CD4-positive, alpha-beta memory T cell (primary cell): Measurements from ENCODE around the gene USP4. TPM values are rescaled to one million over a fixed set of nuclear protein-coding genes. Genes with fewer than 3 reads are reported as not detected.

Experiments
- CTCF ChIA-PET: fragments of 350-600 bp; sonication (Branson Sonifier 250); formaldehyde crosslinking; loops from one replicate; lab custom pipeline; 2021; ENCODE audit warnings: inconsistent platforms; ENCODE audit not compliant: partially characterized antibody; lab: Charles Lee
- POLR2A ChIA-PET: fragments of 350-600 bp; sonication (Branson Sonifier 250); formaldehyde crosslinking; loops from one replicate; lab custom pipeline; 2021; ENCODE audit not compliant: partially characterized antibody; lab: Charles Lee
- DNase-seq, 5 donors: peaks; one replicate each; pipeline versions ENCODE4 v3.0.0 to v3.0.0-alpha.2; 2020 to 2022; ENCODE audit warnings: mixed read lengths in 1 of 5
- H3K27ac ChIP-seq: one replicate; pipeline ENCODE4 v1.7.0; 2013; ENCODE audit warnings: low read depth, low read length
- H3K27me3 ChIP-seq: 2 replicates; pipeline ENCODE4 v1.7.0; 2013; ENCODE audit warnings: mild to moderate bottlenecking, low read length, moderate library complexity; ENCODE audit not compliant: insufficient read depth
- H3K36me3 ChIP-seq: 2 replicates; pipeline ENCODE4 v1.7.0; 2013; ENCODE audit warnings: mild to moderate bottlenecking, low read length, moderate library complexity; ENCODE audit not compliant: insufficient read depth
- H3K4me1 ChIP-seq: 2 replicates; pipeline ENCODE4 v1.7.0; 2013; ENCODE audit warnings: mild to moderate bottlenecking, low read length, moderate library complexity; ENCODE audit not compliant: insufficient read depth
- H3K4me3 ChIP-seq, 2 donors: one replicate each; pipeline ENCODE4 v1.7.0; 2013; ENCODE audit warnings: low read length in 2 of 2, mild to moderate bottlenecking in 1 of 2
- H3K9me3 ChIP-seq, 2 donors: one replicate each; pipeline ENCODE4 v1.7.0; 2013; ENCODE audit warnings: low read length in 2 of 2, control low read depth in 1 of 2; ENCODE audit not compliant: control insufficient read depth in 1 of 2
- H3K27ac Mint-ChIP-seq, 7 donors: one replicate each; pipeline ENCODE4 v1.8.0; 2020 to 2021; ENCODE audit warnings: mixed read lengths in 7 of 7, mild to moderate bottlenecking in 6 of 7, inconsistent platforms in 3 of 7, moderate library complexity in 3 of 7
- H3K27me3 Mint-ChIP-seq, 2 donors: one replicate each; pipeline ENCODE4 v1.8.0; 2020 to 2021; ENCODE audit warnings: mixed read lengths in 2 of 2
- H3K36me3 Mint-ChIP-seq, 2 donors: one replicate each; pipeline ENCODE4 v1.8.0; 2020 to 2021; ENCODE audit warnings: mixed read lengths in 2 of 2, inconsistent platforms in 1 of 2, mild to moderate bottlenecking in 1 of 2
- H3K4me1 Mint-ChIP-seq, 4 donors: one replicate each; pipeline ENCODE4 v1.8.0; 2020 to 2021; ENCODE audit warnings: mixed read lengths in 4 of 4, mild to moderate bottlenecking in 1 of 4
- H3K4me3 Mint-ChIP-seq, 8 donors: one replicate each; pipeline ENCODE4 v1.8.0; 2020 to 2021; ENCODE audit warnings: mixed read lengths in 8 of 8, mild to moderate bottlenecking in 7 of 8, moderate library complexity in 6 of 8, inconsistent platforms in 3 of 8
- H3K9me3 Mint-ChIP-seq, 8 donors: one replicate each; pipeline ENCODE4 v1.8.0; 2020 to 2021; ENCODE audit warnings: mixed read lengths in 8 of 8, mild to moderate bottlenecking in 5 of 8, inconsistent platforms in 3 of 8, moderate library complexity in 1 of 8
- intact Hi-C: fragments of 100-400 bp; cut with micrococcal nuclease; formaldehyde crosslinking; loops from one replicate; pipeline ENCODE4 v1.15.1; 2023
- polyA plus RNA-seq, 2 donors: library from polyadenylated mRNA; unstranded; fragments of 300-500 nt; fragmentation: Illumina TruSeq; gene quantifications; one replicate each; pipeline ENCODE4 v1.2.3, GENCODE V29; 2021
- total RNA-seq, 2 experiments: library from RNA; stranded (reverse); gene quantifications; one replicate each; pipeline ENCODE4 v1.2.3, GENCODE V29; 2021

The USP4 gene
- total and polyA plus RNA-seq, 4 experiments from 2014 or later, result 73.2 to 114 (median 93.0) TPM

DNA sequence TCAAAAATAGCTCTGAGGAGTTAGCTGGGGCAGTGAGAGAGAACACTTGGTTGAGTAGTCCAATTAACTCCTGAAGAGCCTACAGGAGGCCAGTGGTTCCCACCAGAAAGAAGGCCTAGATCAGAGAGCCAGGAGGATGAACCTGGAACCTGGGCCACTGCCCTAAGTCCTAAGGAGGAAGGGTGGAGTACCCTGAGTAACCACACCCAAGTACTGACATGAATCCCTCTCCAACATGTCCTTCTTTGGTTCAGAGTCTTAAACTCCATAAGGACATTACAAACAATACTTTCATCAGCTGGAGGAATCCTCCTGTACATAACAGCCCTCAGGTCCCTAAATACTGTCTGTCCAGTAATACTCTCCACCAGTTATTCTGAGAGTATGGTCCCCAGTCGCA lies 37.2 kb downstream of the USP4 start:
- H3K27ac Mint-ChIP-seq, result peak overlapping the region in 5 of 7 donors; percentile 13 to 85 (median 43)

GRCh38 chr3:49300595-49300994 lies 39.3 kb downstream of the USP4 start:
- intact Hi-C loops, result no loop called here
- Mint-ChIP-seq H3K9me3 (no peaks in the 10 kb centered on the region), H3K36me3 (peaks cover 26 to 76% of the 10 kb centered on the region in 2 donors), H3K27ac (peak overlapping the region in 2 of 7 donors; percentile 73 to 84), H3K4me1 (peaks cover 0 to 7% (median under 1%) of the 10 kb centered on the region in 4 donors), H3K4me3 (no peak overlapping the region), H3K27me3 (no peaks in the 10 kb centered on the region)
- no peak for DNase-seq
- H3K4me1 ChIP-seq, result peaks cover 4% of the 10 kb centered on the region
- H3K27me3 ChIP-seq, result no peaks in the 10 kb centered on the region
- no peak overlapping the region for H3K4me3 ChIP-seq
- ChIA-PET POLR2A (no interaction called here), CTCF (interaction anchor here (1.1 kb wide), 1 partner anchor 24 kb away, joined by 4 read pairs; no protein-coding TSS in a partner anchor)
- H3K9me3 ChIP-seq, result no peaks in the 10 kb centered on the region
- H3K36me3 ChIP-seq, result peaks cover 62% of the 10 kb centered on the region
- H3K27ac ChIP-seq, result no peak overlapping the region

More for the DNA sequence above, 37.2 kb downstream of the USP4 start:
- H3K36me3 Mint-ChIP-seq, result peaks cover 25 to 72% of the 10 kb centered on the region in 2 donors
- peaks cover 0 to 7% (median 0%) of the 10 kb centered on the region in 4 donors for H3K4me1 Mint-ChIP-seq
- no peak for DNase-seq
- POLR2A ChIA-PET, result no interaction called here
- H3K27me3 ChIP-seq, result no peaks in the 10 kb centered on the region
- peaks cover 59% of the 10 kb centered on the region for H3K36me3 ChIP-seq
- H3K4me3 ChIP-seq, result no peak overlapping the region
- intact Hi-C loops, result no loop called here
- no peak overlapping the region for H3K27ac ChIP-seq
- H3K27me3 Mint-ChIP-seq, result no peaks in the 10 kb centered on the region
- H3K9me3 Mint-ChIP-seq, result no peaks in the 10 kb centered on the region
- peaks cover 4% of the 10 kb centered on the region for H3K4me1 ChIP-seq
- no peak overlapping the region for H3K4me3 Mint-ChIP-seq
- CTCF ChIA-PET, result interaction anchor here (0.7 to 1.8 kb wide), 4 partner anchors 9 to 178 kb away, joined by 3 to 5 read pairs (median 4); partner anchors contain the start of gene USP4
- no peaks in the 10 kb centered on the region for H3K9me3 ChIP-seq

- Histone ChIP-seq H3K4me3 (no peak overlapping the region), H3K9me3 (no peaks in the 10 kb centered on the region), H3K27ac (no peak overlapping the region), H3K27me3 (no peaks in the 10 kb centered on the region), H3K36me3 (peaks cover 65% of the 10 kb centered on the region), H3K4me1 (peaks cover 4% of the 10 kb centered on the region)
- CTCF ChIA-PET, result interaction anchor here (1.3 to 2.2 kb wide), 2 partner anchors 41 to 151 kb away, joined by 5 to 6 read pairs; partner anchors contain the start of gene USP4
- POLR2A ChIA-PET, result no interaction called here
- Mint-ChIP-seq H3K27me3 (no peaks in the 10 kb centered on the region), H3K4me3 (no peak overlapping the region), H3K27ac (peak overlapping the region in 2 of 7 donors; percentile 22 to 64), H3K36me3 (peaks cover 39 to 74% of the 10 kb centered on the region in 2 donors), H3K9me3 (no peaks in the 10 kb centered on the region), H3K4me1 (peaks cover 0 to 7% (median 4%) of the 10 kb centered on the region in 4 donors)
- no peak for DNase-seq
- intact Hi-C loops, result no loop called here
These were observed 41.3 kb downstream of the USP4 start for GRCh38 chr3:49298511-49298910.

GRCh38 chr3:49296781-49297411 lies 43.0 kb downstream of the USP4 start:
- Histone ChIP-seq H3K9me3 (no peaks in the 10 kb centered on the region), H3K4me3 (no peak overlapping the region), H3K4me1 (no peaks in the 10 kb centered on the region), H3K27me3 (no peaks in the 10 kb centered on the region), H3K36me3 (peaks cover 69% of the 10 kb centered on the region), H3K27ac (no peak overlapping the region)
- H3K27me3 Mint-ChIP-seq, result no peaks in the 10 kb centered on the region
- ChIA-PET CTCF (interaction anchor here (0.6 to 2.2 kb wide), 5 partner anchors 10 to 857 kb away, joined by 3 to 6 read pairs (median 4); partner anchors contain the start of gene USP4), POLR2A (interaction anchor here (0.9 to 1.4 kb wide), 3 partner anchors 43 to 155 kb away, joined by 3 to 4 read pairs (median 3); partner anchors contain the start of gene USP4)
- H3K9me3 Mint-ChIP-seq, result no peaks in the 10 kb centered on the region
- intact Hi-C loops, result no loop called here
- H3K4me1 Mint-ChIP-seq, result peaks cover 0 to 6% (median 1%) of the 10 kb centered on the region in 4 donors
- no peak for DNase-seq
- H3K27ac Mint-ChIP-seq, result peak overlapping the region in 2 of 7 donors; percentile 48 to 69
- peaks cover 46 to 73% of the 10 kb centered on the region in 2 donors for H3K36me3 Mint-ChIP-seq
- H3K4me3 Mint-ChIP-seq, result no peak overlapping the region

DNA sequence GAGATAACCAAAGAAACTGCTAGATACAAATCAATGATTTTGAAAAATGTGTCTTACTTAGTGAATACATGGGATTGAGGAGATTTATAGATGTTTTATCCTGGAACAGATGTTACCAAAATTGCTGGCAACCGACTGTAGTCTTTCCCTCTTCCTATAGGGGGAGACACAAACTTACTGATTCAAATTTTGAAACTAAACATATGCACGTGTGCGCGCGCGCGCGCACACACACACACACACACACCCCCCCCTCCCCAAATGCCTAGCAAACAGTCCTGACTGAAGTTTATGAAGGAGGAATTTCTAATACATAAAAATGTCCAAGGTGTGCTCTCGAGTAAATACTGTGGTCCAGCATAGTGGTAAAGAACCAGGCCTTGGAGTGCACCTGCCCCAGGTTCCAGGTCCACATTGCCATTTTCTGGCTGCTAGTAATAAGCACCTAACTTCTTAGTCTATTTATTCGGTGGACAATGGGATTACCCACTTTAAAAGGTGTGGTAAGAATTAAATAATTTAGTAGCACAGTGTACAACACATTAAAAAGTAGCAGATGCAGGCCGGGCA lies 44.3 kb downstream of the USP4 start:
- no peaks in the 10 kb centered on the region for H3K9me3 Mint-ChIP-seq
- CTCF ChIA-PET, result interaction anchor here (1.0 to 1.6 kb wide), 3 partner anchors 152 to 154 kb away, joined by 4 read pairs; no protein-coding TSS in a partner anchor
- peak overlapping the region in 4 of 7 donors; percentile 3 to 74 (median 32) for H3K27ac Mint-ChIP-seq
- H3K27me3 Mint-ChIP-seq, result no peaks in the 10 kb centered on the region
- Histone ChIP-seq H3K9me3 (no peaks in the 10 kb centered on the region), H3K4me1 (no peaks in the 10 kb centered on the region), H3K36me3 (peaks cover 73% of the 10 kb centered on the region), H3K27me3 (no peaks in the 10 kb centered on the region), H3K4me3 (no peak overlapping the region), H3K27ac (no peak overlapping the region)
- H3K36me3 Mint-ChIP-seq, result peaks cover 46 to 63% of the 10 kb centered on the region in 2 donors
- POLR2A ChIA-PET, result no interaction called here
- peak overlapping the region in 2 of 8 donors; percentile 4 to 71 for H3K4me3 Mint-ChIP-seq
- H3K4me1 Mint-ChIP-seq, result peaks cover 0 to 6% (median 1%) of the 10 kb centered on the region in 4 donors
- peak in 4 of 5 donors; percentile 28 to 45 (median 37) for DNase-seq
- intact Hi-C loops, result loop anchor here (1.0 kb wide), 1 partner anchor 45 kb away; the partner anchor contains the start of gene USP4

GRCh38 chr3:49294343-49294742 lies 45.5 kb downstream of the USP4 start:
- intact Hi-C loops, result no loop called here
- no peak overlapping the region for H3K27ac Mint-ChIP-seq
- POLR2A ChIA-PET, result no interaction called here

DNA sequence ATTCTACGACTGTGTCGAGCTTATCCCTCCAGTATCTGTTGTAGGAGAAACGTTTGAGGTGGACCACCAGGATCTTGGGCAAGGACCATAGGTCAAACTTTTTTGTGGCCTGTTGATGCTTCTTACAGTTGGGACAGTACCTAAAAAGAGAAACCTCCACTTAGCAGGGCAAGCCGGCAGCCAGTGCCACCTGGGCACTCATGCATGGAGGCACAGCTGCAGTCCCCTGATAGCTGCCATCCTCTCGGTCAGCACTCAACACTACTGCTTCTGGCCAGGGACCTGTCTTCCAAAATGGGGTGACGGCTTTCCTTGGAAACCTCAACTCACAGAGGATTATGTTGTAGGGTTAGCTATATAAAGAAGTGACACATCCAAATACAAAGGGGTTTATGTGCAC lies 55.9 kb downstream of the USP4 start:
- no peak overlapping the region for H3K27ac Mint-ChIP-seq

More at GRCh38 chr3:49294343-49294742, 45.5 kb downstream of the USP4 start:
- H3K27ac ChIP-seq, result no peak overlapping the region
- Mint-ChIP-seq H3K4me3 (no peak overlapping the region), H3K9me3 (no peaks in the 10 kb centered on the region), H3K27me3 (no peaks in the 10 kb centered on the region), H3K36me3 (peaks cover 38 to 60% of the 10 kb centered on the region in 2 donors), H3K4me1 (peaks cover 0 to 6% (median 1%) of the 10 kb centered on the region in 4 donors)
- H3K27me3 ChIP-seq, result no peaks in the 10 kb centered on the region
- H3K4me1 ChIP-seq, result no peaks in the 10 kb centered on the region
- peaks cover 75% of the 10 kb centered on the region for H3K36me3 ChIP-seq
- H3K9me3 ChIP-seq, result no peaks in the 10 kb centered on the region
- no peak overlapping the region for H3K4me3 ChIP-seq
- CTCF ChIA-PET, result interaction anchor here (0.5 to 1.2 kb wide), 9 partner anchors 8 to 536 kb away, joined by 3 to 7 read pairs (median 3); partner anchors contain the start of gene USP4
- no peak for DNase-seq

More for the DNA sequence above, 55.9 kb downstream of the USP4 start:
- Histone ChIP-seq H3K27me3 (no peaks in the 10 kb centered on the region), H3K4me1 (no peaks in the 10 kb centered on the region), H3K4me3 (no peak overlapping the region), H3K9me3 (no peaks in the 10 kb centered on the region), H3K27ac (no peak overlapping the region), H3K36me3 (peaks cover 59% of the 10 kb centered on the region)
- Mint-ChIP-seq H3K9me3 (no peaks in the 10 kb centered on the region), H3K36me3 (peaks cover 53 to 63% of the 10 kb centered on the region in 2 donors), H3K27me3 (no peaks in the 10 kb centered on the region), H3K4me1 (peaks cover 0 to 2% (median 0%) of the 10 kb centered on the region in 4 donors), H3K4me3 (no peak overlapping the region)
- POLR2A ChIA-PET, result no interaction called here
- intact Hi-C loops, result no loop called here
- DNase-seq, result no peak
- CTCF ChIA-PET, result no interaction called here
